ENCODE results near the gene SLC4A2.

SLC4A2 gene

DNA sequence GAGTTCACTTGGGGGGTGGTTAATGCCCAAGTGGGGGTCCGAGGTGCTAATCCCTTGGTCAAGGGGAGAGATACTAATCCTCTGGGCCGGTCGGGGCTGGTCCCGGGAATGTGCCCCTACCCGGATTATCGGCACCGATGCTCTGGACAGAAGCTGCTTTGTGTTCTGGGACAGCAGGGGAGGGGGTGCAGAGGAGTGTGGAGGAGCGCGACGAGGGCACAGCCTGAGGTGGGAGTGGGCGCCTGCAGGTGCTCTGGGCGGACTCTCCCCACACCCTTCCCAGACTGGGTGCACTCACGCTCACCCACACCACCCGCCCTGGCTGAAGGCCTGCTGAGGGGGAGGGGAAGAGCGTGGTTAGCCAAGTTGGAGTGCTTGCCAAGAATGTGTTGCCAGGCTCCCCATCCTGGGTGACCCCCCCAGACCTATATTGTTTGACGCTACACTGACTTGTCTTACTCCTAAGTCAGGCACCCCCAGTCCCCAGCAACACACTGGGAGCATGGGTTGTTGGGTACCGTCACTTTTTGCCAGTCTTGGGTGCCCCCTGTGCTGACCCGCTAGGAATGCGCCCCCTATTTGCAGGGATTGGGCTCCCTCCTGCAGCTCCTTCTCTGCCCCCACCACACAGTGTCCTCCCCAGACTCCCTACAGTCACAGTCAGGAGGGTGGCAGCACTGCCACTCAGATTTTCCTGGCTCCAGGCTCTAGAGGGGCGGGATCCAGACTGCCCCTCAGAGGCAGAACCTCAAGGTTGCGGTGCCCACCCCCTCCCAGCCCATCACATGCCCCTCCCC, 1.2 kb downstream of the SLC4A2 start (continued):
- TF ChIP-seq, protein P1, sequence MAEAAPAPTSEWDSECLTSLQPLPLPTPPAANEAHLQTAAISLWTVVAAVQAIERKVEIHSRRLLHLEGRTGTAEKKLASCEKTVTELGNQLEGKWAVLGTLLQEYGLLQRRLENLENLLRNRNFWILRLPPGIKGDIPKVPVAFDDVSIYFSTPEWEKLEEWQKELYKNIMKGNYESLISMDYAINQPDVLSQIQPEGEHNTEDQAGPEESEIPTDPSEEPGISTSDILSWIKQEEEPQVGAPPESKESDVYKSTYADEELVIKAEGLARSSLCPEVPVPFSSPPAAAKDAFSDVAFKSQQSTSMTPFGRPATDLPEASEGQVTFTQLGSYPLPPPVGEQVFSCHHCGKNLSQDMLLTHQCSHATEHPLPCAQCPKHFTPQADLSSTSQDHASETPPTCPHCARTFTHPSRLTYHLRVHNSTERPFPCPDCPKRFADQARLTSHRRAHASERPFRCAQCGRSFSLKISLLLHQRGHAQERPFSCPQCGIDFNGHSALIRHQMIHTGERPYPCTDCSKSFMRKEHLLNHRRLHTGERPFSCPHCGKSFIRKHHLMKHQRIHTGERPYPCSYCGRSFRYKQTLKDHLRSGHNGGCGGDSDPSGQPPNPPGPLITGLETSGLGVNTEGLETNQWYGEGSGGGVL (tag by site-specific recombination; IDR thresholded peaks at IDR 0.05), result peak; percentile 79
- TF ChIP-seq ZXDB (tag by site-specific recombination; IDR thresholded peaks at IDR 0.05), result no peak
- no peak for TF ChIP-seq ZBTB48 (tag by site-specific recombination; IDR thresholded peaks at IDR 0.05)

DNA sequence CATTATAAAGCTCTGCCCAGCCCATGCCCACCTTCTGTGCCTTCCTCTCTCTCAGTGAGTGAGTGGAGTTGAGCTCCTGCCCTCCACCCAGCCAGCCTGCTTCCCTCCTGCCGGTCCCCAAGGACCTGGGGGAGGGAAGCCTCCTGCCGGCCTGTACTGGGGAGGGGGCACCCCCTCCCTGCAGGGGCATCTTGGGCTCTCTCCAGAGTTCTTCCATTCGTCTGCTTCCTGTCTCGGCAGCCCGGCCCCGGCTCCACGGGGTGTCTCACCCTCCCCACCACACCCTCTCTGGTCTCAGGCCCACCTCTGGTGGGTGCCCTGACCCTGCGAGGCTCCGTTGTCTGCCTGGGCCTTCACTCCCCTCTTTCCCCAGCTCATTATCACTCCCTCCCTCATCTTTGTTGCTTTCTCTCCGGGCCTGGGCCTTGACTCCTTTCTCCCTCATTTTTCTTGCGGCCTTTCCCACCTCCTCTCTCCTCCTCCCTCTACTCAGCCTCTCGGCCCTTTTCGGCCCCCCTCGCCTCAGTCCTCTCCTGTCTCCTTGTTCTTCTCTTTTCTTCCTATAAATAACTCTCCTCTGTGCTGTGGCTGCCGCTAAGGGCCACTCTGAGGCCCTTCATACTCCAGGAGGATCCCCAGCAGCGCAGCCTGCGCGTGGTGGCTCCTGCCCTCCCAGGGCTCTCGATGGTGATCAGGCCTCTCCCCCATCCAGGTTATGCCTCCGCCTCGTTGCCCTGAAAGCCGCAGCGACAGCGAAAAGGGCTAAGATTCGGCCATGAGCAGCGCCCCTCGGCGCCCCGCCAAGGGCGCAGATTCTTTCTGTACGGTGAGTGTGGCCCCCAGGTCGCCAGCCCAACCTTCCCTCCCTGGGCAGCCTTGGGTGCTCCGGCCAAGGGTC, 2.1 kb downstream of the SLC4A2 start:
- Histone ChIP-seq H3K4me1 (ENCODE audit: control insufficient read depth, insufficient read depth, low read length) (no peaks in the 10 kb centered on the region; the same call in 1 of the 2 replicates), H3K9me3 (ENCODE audit: control insufficient read depth, insufficient read depth, low read depth, low read length) (no peaks in the 10 kb centered on the region), H3K36me3 (ENCODE audit: control insufficient read depth in 2 of 2, insufficient read depth in 1 of 2, low read length in 2 of 2) (peaks cover 0 to 45% of the 10 kb centered on the region in 2 experiments; a peak in 1 of 3 replicates), H3K27ac (ENCODE audit: extremely low read depth, low read depth, low read length) (no peak overlapping the region), H3K4me3 (ENCODE audit: low read depth, low read length) (no peak overlapping the region)
- ChIA-PET POLR2A (interaction anchor here (1.3 to 3.4 kb wide), 6 partner anchors 12 to 33 kb away, joined by 4 to 22 read pairs (median 8); partner anchors contain the start of genes ABCB8 and FASTK), CTCF (interaction anchor here (0.9 to 2.3 kb wide), 5 partner anchors 16 to 53 kb away, joined by 3 to 14 read pairs (median 5); no protein-coding TSS in a partner anchor)
- no peak for TF ChIP-seq GLI2 (tag by site-specific recombination; IDR thresholded peaks at IDR 0.05; ENCODE audit: borderline replicate concordance, low read depth)
- no peak for TF ChIP-seq ZFP69B (tag by site-specific recombination; IDR thresholded peaks at IDR 0.05)
- peak; percentile 91 for TF ChIP-seq WT1 (tag by site-specific recombination; IDR thresholded peaks at IDR 0.05)
- TF ChIP-seq, protein P2, sequence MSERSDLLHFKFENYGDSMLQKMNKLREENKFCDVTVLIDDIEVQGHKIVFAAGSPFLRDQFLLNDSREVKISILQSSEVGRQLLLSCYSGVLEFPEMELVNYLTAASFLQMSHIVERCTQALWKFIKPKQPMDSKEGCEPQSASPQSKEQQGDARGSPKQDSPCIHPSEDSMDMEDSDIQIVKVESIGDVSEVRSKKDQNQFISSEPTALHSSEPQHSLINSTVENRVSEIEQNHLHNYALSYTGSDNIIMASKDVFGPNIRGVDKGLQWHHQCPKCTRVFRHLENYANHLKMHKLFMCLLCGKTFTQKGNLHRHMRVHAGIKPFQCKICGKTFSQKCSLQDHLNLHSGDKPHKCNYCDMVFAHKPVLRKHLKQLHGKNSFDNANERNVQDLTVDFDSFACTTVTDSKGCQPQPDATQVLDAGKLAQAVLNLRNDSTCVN (tag by site-specific recombination; optimal IDR thresholded peaks at IDR 0.05), result no peak
- no peak for TF ChIP-seq ZNF426 (tag by site-specific recombination; IDR thresholded peaks at IDR 0.05)
- TF ChIP-seq ZNF670 (tag by site-specific recombination; IDR thresholded peaks at IDR 0.05; ENCODE audit: low read depth), result no peak
- TF ChIP-seq, protein P3, sequence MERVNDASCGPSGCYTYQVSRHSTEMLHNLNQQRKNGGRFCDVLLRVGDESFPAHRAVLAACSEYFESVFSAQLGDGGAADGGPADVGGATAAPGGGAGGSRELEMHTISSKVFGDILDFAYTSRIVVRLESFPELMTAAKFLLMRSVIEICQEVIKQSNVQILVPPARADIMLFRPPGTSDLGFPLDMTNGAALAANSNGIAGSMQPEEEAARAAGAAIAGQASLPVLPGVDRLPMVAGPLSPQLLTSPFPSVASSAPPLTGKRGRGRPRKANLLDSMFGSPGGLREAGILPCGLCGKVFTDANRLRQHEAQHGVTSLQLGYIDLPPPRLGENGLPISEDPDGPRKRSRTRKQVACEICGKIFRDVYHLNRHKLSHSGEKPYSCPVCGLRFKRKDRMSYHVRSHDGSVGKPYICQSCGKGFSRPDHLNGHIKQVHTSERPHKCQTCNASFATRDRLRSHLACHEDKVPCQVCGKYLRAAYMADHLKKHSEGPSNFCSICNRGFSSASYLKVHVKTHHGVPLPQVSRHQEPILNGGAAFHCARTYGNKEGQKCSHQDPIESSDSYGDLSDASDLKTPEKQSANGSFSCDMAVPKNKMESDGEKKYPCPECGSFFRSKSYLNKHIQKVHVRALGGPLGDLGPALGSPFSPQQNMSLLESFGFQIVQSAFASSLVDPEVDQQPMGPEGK (tag by site-specific recombination; IDR thresholded peaks at IDR 0.05), result peak; percentile 52
- peak; percentile 81 for TF ChIP-seq PRDM1 (tag by site-specific recombination; IDR thresholded peaks at IDR 0.05)
- TF ChIP-seq ZNF391 (tag by site-specific recombination; IDR thresholded peaks at IDR 0.05; ENCODE audit: borderline replicate concordance, low read depth), result no peak
- no peak for TF ChIP-seq ZNF558 (tag by site-specific recombination; IDR thresholded peaks at IDR 0.05)
- TF ChIP-seq ZNF211 (tag by site-specific recombination; IDR thresholded peaks at IDR 0.05; ENCODE audit: low read depth), result no peak
- no peak for TF ChIP-seq ZBTB7A (tag by site-specific recombination; IDR thresholded peaks at IDR 0.05; ENCODE audit: low read depth)
- no peak for TF ChIP-seq ZNF561 (tag by site-specific recombination; IDR thresholded peaks at IDR 0.05; ENCODE audit: borderline replicate concordance)
- TF ChIP-seq BCL11B (tag by site-specific recombination; IDR thresholded peaks at IDR 0.05; ENCODE audit: low read depth), result no peak
- TF ChIP-seq, protein P4, sequence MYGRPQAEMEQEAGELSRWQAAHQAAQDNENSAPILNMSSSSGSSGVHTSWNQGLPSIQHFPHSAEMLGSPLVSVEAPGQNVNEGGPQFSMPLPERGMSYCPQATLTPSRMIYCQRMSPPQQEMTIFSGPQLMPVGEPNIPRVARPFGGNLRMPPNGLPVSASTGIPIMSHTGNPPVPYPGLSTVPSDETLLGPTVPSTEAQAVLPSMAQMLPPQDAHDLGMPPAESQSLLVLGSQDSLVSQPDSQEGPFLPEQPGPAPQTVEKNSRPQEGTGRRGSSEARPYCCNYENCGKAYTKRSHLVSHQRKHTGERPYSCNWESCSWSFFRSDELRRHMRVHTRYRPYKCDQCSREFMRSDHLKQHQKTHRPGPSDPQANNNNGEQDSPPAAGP (tag by site-specific recombination; IDR thresholded peaks at IDR 0.05), result peak; percentile 85
- no peak for TF ChIP-seq ZNF24 (tag by site-specific recombination; IDR thresholded peaks at IDR 0.05)
- TF ChIP-seq, protein P5, sequence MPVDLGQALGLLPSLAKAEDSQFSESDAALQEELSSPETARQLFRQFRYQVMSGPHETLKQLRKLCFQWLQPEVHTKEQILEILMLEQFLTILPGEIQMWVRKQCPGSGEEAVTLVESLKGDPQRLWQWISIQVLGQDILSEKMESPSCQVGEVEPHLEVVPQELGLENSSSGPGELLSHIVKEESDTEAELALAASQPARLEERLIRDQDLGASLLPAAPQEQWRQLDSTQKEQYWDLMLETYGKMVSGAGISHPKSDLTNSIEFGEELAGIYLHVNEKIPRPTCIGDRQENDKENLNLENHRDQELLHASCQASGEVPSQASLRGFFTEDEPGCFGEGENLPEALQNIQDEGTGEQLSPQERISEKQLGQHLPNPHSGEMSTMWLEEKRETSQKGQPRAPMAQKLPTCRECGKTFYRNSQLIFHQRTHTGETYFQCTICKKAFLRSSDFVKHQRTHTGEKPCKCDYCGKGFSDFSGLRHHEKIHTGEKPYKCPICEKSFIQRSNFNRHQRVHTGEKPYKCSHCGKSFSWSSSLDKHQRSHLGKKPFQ (tag by site-specific recombination; IDR thresholded peaks at IDR 0.05), result no peak
- TF ChIP-seq GLIS1 (tag by site-specific recombination; IDR thresholded peaks at IDR 0.05), result peak; percentile 79
- no peak for TF ChIP-seq ZNF548 (tag by site-specific recombination; IDR thresholded peaks at IDR 0.05)
- no peak for TF ChIP-seq ZNF140 (tag by site-specific recombination; IDR thresholded peaks at IDR 0.05)
- peak; percentile 94 for TF ChIP-seq ZIC2 (tag by site-specific recombination; IDR thresholded peaks at IDR 0.05)
- TF ChIP-seq ZNF266 (tag by site-specific recombination; IDR thresholded peaks at IDR 0.05; ENCODE audit: low read depth), result no peak
- 0 out of 2 replicates have a peak, but pooled peaks have one; percentile 18 for TF ChIP-seq GLIS2 (tag by site-specific recombination; IDR thresholded peaks at IDR 0.05)
- no peak for TF ChIP-seq ZFP41 (tag by site-specific recombination; IDR thresholded peaks at IDR 0.05; ENCODE audit: borderline replicate concordance)
